Testis (tissue), 3 donors: ENCODE measurements around the gene SIX2. TPM values are rescaled to one million over a fixed set of nuclear protein-coding genes. Genes with fewer than 3 reads are reported as not detected.

Source experiments
- DNase-seq: peaks from one replicate; pipeline ENCODE4 v3.0.0-alpha.2; 2019
- H3K27ac ChIP-seq, 2 donors: fragments of 200-600 bp; sonication (generic); one replicate each; pipeline ENCODE4 v1.5.1; 2019
- H3K27me3 ChIP-seq: fragments of 200-600 bp; sonication (generic); one replicate; pipeline ENCODE4 v1.5.1; 2019
- H3K36me3 ChIP-seq: fragments of 200-600 bp; sonication (generic); one replicate; pipeline ENCODE4 v1.5.1; 2017; ENCODE audit warnings: low read depth; ENCODE audit errors: missing control alignments
- H3K4me1 ChIP-seq: fragments of 200-600 bp; sonication (generic); one replicate; pipeline ENCODE4 v1.5.1; 2019
- H3K4me3 ChIP-seq, 2 donors: fragments of 200-600 bp; sonication (generic); one replicate each; pipeline ENCODE4 v1.5.1; 2017 to 2019
- H3K9me3 ChIP-seq: fragments of 200-600 bp; sonication (generic); one replicate; pipeline ENCODE4 v1.5.1; 2017
- CTCF ChIP-seq, 3 experiments: fragments of 450-650 bp in 2 of 3; fragments of 200-600 bp in 1 of 3; sonication (generic) in 1 of 3; IDR thresholded peaks; one replicate each; pipeline ENCODE4 v1.5.1; 2016 to 2019; ENCODE audit warnings: antibody characterized with exemption in 3 of 3, mild to moderate bottlenecking in 2 of 3, moderate library complexity in 1 of 3
- POLR2A ChIP-seq: fragments of 450-650 bp; IDR thresholded peaks from one replicate; pipeline ENCODE4 v1.6.1; 2017; ENCODE audit warnings: antibody characterized with exemption, mild to moderate bottlenecking, moderate library complexity
- WGBS, 2 donors: methylation state at CpG; one replicate each; pipeline ENCODE4 v1.1.5; 2018; 5-methylcytosine and 5-hydroxymethylcytosine counted together
- intact Hi-C: fragments of 100-400 bp; cut with DNase I; formaldehyde crosslinking; loops from one replicate; pipeline ENCODE4 v1.15.1; 2023; ENCODE audit warnings: low total_unique reads
- polyA plus RNA-seq: library from polyadenylated mRNA; stranded (reverse); fragments of 350-450 nt; fragmentation: Illumina TruSeq; extraction: RNeasy Lipid Tissue Mini Kit (QIAGEN cat#74804); gene quantifications from one replicate; pipeline ENCODE4 v1.2.3, GENCODE V29; 2014; ENCODE audit warnings: low read depth, low replicate concordance; ENCODE audit not compliant: insufficient read depth
- total RNA-seq, 2 donors: library from RNA; depleted of rRNA; stranded (reverse); fragments of >200 nt; gene quantifications; one replicate each; pipeline ENCODE4 v1.2.3, GENCODE V29; 2016

SIX2 gene
- total and polyA plus RNA-seq, 3 donors from 2014 or later = 1.1 to 3.2 (median 1.1) TPM

- no peak for DNase-seq
- H3K27ac ChIP-seq = no peak overlapping the region
- H3K4me3 ChIP-seq = no peak overlapping the region
- WGBS, 2 donors = 35 to 38% methylated on average over 9 to 10 of the region's 10 CpGs
- H3K36me3 ChIP-seq = no peaks in the 10 kb centered on the region
- peaks cover 23% of the 10 kb centered on the region for H3K4me1 ChIP-seq
- no peaks in the 10 kb centered on the region for H3K9me3 ChIP-seq
- no peaks in the 10 kb centered on the region for H3K27me3 ChIP-seq
- TF ChIP-seq POLR2A (no peak), CTCF (IDR thresholded peaks at IDR 0.05) (no peak)
- intact Hi-C loops = no loop called here
Observed at GRCh38 chr2:45011621-45012602, 2.7 kb upstream of the SIX2 start.

GRCh38 chr2:45011121-45011520 is 1.9 kb upstream of the SIX2 start:
- no peak for DNase-seq
- Histone ChIP-seq H3K36me3 (no peaks in the 10 kb centered on the region), H3K27ac (no peak overlapping the region), H3K27me3 (no peaks in the 10 kb centered on the region), H3K4me3 (no peak overlapping the region), H3K9me3 (no peaks in the 10 kb centered on the region), H3K4me1 (peaks cover 23% of the 10 kb centered on the region)
- TF ChIP-seq POLR2A (no peak), CTCF (IDR thresholded peaks at IDR 0.05) (no peak)
- intact Hi-C loops = no loop called here
- 53 to 65% methylated on average over 2 to 3 of the region's 3 CpGs for WGBS, 2 donors

- Histone ChIP-seq H3K4me3 (no peak overlapping the region), H3K27me3 (no peaks in the 10 kb centered on the region), H3K4me1 (peaks cover 23% of the 10 kb centered on the region), H3K9me3 (no peaks in the 10 kb centered on the region), H3K27ac (no peak overlapping the region), H3K36me3 (no peaks in the 10 kb centered on the region)
- no peak for DNase-seq
- WGBS, 2 donors = 1 to 3% methylated on average over 5 of the region's 5 CpGs
- TF ChIP-seq CTCF (IDR thresholded peaks at IDR 0.05) (no peak), POLR2A (no peak)
- intact Hi-C loops = no loop called here
Observed at GRCh38 chr2:45010702-45011012, 1.4 kb upstream of the SIX2 start.

GRCh38 chr2:45009928-45010701 is 863 bp upstream of the SIX2 start:
- no peak overlapping the region for H3K27ac ChIP-seq
- no peaks in the 10 kb centered on the region for H3K36me3 ChIP-seq
- intact Hi-C loops = no loop called here
- 0 to 1% methylated on average over 10 to 55 of the region's 56 CpGs for WGBS, 2 donors
- H3K27me3 ChIP-seq = no peaks in the 10 kb centered on the region
- H3K4me1 ChIP-seq = peaks cover 23% of the 10 kb centered on the region
- no peak for DNase-seq
- peak overlapping the region; percentile 25 to 43 for H3K4me3 ChIP-seq
- H3K9me3 ChIP-seq = no peaks in the 10 kb centered on the region
- TF ChIP-seq CTCF (IDR thresholded peaks at IDR 0.05) (no peak), POLR2A (no peak)
